C4-2B (cell line): ENCODE measurements around the gene DIP2B.

ENCODE experiments used
- CTCF ChIP-seq: fragments of 450-650 bp; conservative IDR thresholded peaks from 2 replicates; pipeline ENCODE4 v1.5.1; 2017; ENCODE audit warnings: mild to moderate bottlenecking
- ZFX ChIP-seq: fragments of 450-650 bp; IDR thresholded peaks from 2 replicates; pipeline ENCODE4 v1.6.1; 2017

DNA sequence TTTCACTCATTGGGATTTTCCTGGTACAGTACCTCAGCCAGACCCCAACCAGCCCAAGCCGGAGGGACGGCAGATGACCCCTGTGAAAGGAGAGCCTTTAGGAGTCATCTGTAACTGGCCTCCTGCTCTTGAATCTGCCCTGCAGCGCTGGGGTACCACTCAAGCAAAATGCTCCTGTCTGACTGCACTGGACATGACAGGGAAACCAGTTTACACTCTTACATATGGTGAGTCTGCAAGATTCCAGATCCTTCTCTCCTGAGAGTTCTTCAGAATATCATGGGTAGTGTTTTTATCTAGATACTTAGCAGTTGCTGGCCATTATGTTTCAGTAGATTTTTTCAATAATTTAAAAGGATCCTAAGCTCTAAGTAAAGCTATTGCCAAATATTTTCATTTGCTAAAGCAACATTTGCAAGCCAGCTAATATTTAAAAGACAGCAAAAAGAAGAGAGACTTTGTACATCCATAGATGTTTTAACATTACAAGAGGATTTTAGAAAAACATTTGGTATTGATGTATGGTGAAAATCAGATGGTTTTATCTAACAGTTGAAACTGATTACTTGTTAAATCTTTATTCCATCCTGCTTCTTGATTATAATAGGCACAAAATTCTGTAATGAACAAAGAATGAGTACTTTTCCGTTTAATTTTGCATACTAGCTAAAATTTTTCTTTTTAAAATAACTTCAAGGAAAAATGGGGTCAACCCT lies 174.0 kb downstream of the DIP2B start:
- TF ChIP-seq CTCF (no peak), ZFX (no peak)
